ENCODE data around the gene STAM.
A peak's percentile ranks its signal among the peaks of the same experiment; 100 is the strongest.

STAM gene

DNA sequence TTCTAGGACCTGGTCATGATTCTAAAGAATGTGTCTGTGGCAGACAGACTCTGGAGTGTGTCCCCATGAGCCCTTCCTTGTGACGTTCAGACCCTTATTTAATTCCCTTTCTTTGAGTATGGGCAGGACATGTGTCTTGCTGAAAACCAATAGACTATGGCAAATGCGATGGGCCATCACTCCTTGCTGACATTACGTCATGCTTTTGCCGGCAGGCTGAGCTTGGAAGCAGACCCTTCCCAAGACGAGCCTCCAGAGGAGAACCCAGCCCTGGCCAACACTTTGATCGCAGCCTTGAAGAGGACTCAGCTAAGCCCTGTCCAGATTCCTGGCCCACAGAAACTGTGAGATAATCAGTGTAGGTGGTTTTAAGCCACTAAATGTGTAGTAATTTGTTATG is 89.7 kb downstream of the STAM start:
- DNase-seq = no peak

GRCh38 chr10:17734432-17735080 is 90.6 kb downstream of the STAM start:
- no peak for DNase-seq

DNA sequence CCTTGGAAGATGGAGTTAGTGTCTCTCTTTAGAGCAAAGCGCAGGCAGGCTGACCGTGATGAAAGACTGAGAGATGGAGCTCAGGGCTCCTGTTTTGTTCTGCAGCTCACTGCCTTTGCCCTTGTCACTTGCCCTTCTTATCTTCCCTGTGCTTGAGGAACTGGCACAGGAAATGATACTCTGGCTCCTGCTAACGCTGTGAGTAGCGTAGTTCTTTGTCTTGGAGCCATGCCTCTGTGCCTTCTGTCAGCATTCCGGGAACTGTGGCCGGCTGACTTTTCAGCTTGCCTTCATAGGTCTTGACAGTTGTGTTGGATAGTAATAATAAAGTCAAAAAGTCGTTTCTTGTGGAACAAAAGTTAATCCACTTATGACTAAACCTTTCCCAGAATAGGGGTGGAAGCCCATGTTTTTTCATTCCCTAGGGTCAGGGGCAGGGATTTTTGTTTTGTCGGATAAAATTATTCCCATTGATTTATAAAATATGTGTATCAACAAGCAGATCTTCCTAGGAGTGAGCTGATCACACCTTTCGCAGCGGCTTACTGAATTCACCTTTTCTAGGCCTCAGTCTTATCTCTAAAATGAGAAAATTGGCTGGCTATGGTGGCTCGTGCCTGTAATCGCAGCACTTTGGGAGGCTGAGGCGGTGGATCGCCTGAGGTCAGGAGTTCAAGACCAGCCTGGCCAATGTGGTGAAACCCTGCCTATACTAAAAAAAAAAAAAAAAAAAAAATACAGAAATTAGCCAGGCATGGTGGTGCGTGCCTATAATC is 91.4 kb downstream of the STAM start:
- no peak for DNase-seq

GRCh38 chr10:17736223-17736622 is 92.3 kb downstream of the STAM start:
- DNase-seq = no peak

DNA sequence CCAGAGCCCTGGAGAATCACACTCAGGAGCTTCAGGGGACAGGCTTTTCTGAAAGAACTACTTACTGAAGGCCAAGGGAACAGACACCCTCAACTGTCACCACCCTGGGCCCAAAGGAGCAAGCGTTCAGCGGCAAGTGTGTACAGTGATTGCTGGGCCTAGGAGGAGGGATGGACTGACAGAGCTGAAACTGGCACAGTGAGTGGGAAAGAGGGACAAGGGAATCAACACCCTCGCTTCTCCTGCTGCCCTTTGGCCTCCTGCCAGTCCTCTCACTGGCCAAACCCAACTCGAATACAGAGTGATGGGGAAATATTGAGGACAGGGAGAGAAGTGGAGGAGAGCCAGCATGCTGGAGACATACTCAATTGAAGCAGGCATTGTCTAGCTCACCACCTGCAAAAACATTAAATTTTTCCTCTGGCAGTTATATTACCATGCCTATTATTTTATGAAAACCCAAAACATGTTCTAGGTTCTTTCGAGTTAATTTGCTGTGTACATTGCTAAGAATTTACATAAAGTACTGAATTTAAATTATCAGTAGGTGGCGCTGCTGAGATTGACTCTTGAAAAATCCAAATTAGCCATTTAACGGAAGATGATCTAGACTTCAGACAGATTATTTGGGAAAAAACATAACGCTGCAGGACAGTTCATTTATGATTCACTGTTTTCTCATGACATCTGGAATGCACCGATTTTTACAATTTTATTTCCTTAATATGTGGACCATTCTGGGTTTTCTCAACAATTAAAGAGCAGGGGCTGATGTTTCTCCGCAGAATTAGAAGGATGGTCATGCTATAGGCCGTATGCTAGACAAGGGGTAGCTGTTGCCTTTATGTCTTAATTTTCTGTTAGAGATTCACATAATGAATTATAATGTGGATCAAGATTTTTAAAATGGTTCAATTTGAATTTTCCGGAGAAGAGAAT is 93.3 kb downstream of the STAM start:
- DNase-seq = no peak

DNA sequence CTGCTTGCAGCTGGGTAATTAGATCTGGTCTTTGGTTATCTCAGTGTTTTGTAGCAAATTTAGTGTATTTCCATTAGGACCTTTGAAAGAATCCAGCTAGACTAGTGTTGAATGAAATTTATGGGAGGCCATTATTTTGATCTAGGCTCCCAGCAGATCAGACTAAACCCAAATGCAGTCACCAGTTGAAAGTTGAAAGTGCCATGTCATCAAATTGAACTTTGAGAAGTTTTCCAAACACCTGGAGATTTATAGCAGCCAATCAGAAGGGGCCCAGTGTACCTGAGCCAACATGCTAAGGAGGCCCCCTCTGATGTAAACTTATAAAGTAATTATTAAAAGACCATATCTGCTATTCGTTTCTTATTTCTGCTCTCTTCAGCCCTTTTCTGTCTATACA is 96.7 kb downstream of the STAM start:
- no peak for DNase-seq

DNA sequence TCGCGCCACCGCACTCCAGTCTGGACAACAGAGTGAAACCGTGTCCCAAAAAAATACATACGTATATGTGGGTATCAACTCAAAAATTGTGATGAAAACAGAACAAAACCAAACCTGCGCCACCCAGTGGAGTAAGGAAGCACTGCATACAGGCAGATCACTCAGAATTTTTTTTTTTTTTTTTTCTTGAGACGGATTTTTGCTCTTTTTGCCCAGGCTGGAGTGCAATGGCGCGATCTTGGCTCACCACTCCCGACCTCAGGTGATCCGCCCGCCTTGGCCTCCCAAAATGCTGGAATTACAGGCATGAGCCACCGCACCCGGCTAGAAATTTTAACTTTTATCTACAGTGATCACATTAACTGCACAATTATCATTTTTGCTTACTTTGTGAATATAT is 99.0 kb downstream of the STAM start:
- DNase-seq = peak; percentile 56

GRCh38 chr10:17743437-17743836 is 99.5 kb downstream of the STAM start:
- DNase-seq = no peak

GRCh38 chr10:17744341-17744861 is 100.5 kb downstream of the STAM start:
- no peak for DNase-seq

DNA sequence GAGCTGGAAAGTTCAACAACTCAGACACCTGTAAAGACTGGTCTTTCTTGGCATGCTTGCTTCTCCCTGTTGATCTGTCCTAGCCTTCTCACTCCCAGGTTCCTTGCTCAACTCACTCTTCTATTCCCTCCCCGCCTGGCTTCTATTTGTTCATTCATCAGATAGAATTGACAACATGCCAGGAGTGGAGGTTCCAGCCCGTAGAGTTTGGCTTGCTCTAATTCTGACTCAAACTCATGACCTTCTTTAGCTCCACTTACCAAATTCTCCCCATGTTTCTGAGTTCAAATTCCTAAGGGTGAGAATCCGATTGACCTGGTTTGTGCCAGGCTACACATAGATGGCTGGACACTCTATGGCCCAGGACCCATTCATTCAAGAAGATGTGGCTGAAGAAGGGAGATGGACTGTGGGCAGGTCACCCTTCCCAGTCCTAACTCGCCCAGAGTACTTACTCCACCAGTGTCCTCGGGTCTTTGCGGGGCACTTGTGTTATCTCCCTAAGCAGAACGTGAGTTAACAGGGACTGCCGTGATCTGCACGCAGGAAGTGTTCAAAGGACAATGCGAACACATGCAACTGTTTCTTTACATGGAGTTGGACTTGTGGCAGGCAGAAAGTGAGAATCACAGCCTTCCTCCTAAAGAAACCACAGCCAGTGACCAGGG is 104.1 kb downstream of the STAM start:
- no peak for DNase-seq

- no peak for DNase-seq
Observed at GRCh38 chr10:17749890-17750289, 105.9 kb downstream of the STAM start.

- no peak for DNase-seq
Observed at GRCh38 chr10:17751781-17752445, 108.0 kb downstream of the STAM start, which contains the start of gene TMEM236. TSS of gene TMEM236 (plus strand) at chr10:17752201. CDS start at chr10:17752296, 95 bp downstream.

GRCh38 chr10:17756557-17757217 is 112.7 kb downstream of the STAM start:
- no peak for DNase-seq

DNA sequence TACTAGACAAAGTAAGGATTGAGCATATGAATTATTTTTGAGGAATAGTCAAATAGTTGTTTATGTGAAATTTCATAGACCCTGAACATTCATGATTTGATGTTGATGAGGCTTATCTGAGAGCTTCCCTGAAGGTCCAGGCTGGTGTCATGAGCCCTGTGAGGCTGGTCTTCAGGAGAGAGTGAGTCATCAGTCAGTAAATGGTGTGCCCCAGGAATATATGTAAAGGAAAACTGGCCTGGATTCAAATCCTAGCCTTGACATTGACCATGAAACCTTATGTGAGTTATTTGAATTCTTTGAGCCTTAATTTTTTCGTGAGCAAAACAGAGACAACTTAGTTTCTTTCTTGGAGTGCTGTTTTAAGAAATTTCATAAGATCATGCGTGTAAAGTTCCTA is 114.2 kb downstream of the STAM start:
- no peak for DNase-seq

GRCh38 chr10:17758896-17759295 is 114.9 kb downstream of the STAM start:
- DNase-seq = no peak

DNA sequence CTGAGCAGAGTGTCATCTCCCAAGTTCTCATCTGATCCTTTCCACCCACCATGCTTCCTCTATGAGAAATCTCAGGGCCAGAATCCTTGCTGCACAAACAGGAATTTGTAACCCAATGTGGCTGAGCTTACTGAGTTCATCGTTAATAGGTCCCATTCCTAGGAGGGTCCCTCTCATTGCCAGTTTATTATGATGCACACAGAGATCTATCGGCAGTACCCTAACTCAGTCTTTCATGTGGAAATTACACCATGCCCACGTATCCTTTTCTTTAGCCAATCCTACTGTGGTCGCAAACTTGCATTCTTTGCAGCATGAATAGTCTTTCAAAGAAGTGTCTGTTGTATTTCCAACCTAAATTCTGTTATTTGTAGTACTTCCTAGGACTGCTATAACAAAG is 120.2 kb downstream of the STAM start:
- no peak for DNase-seq

DNA sequence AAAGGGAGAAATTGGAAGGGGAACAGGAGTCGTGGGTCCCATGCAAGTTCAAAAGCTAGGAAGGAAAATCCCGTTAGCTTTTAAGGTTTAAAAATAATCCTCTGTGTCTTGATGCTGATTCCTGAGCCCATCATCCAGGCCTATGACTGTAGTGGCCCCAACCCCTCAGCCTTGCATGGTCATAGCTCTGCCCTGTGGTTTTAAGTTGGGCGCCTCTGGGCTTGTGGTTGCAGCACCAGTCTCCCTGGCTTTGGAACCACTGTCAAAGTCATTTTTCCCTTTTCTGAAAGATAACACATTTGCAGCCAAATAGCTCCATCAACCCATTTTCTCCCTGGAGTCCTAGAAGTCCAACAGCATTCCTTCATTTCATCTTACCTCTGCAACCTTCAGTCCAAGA is 121.7 kb downstream of the STAM start:
- no peak for DNase-seq

All from left hindlimb (tissue), 1 donor.